ENCODE measurements around the gene FXR2.

FXR2 gene

GRCh38 chr17:7544911-7545310 is 69.8 kb downstream of the FXR2 start:
- TF ChIP-seq CTCF (IDR thresholded peaks at IDR 0.05; ENCODE audit: borderline replicate concordance, insufficient read depth, low read depth, low read length): no peak

More at GRCh38 chr17:7544911-7545310, 69.8 kb downstream of the FXR2 start:
- H3K4me3 ChIP-seq (ENCODE audit: low read depth, low read length): no peak overlapping the region
